Natural killer cell (primary cell): ENCODE results near the gene GSE1. TPM values are rescaled to one million over a fixed set of nuclear protein-coding genes. Genes with fewer than 3 reads are reported as not detected.

Source experiments
- ATAC-seq, 3 donors: fragments of 150-1000 bp in 2 of 3; fragments of 200-7000 bp in 1 of 3; cut with Tn5 transposase; 1 replicate in 1 of 3; 2 replicates in 2 of 3; pipeline ENCODE4 v1.10.0; 2021; ENCODE audit warnings: mild to moderate bottlenecking in 2 of 3, moderate library complexity in 2 of 3
- DNase-seq, 2 donors: peaks; one replicate each; pipeline versions ENCODE4 v3.0.0 to v3.0.0-alpha.2; 2013 to 2021; ENCODE audit warnings: mixed read lengths in 1 of 2
- H3K27ac ChIP-seq: one replicate; pipeline ENCODE4 v1.5.1; 2013; ENCODE audit warnings: mild to moderate bottlenecking, low read length
- H3K27me3 ChIP-seq: one replicate; pipeline ENCODE4 v1.6.1; 2013; ENCODE audit warnings: low read length; ENCODE audit not compliant: control insufficient read depth, insufficient read depth
- H3K36me3 ChIP-seq: one replicate; pipeline ENCODE4 v1.6.1; 2013; ENCODE audit warnings: low read length; ENCODE audit not compliant: control insufficient read depth, insufficient read depth
- H3K4me1 ChIP-seq: one replicate; pipeline ENCODE4 v1.6.1; 2013; ENCODE audit warnings: low read length; ENCODE audit not compliant: control insufficient read depth, insufficient read depth
- H3K4me3 ChIP-seq: one replicate; pipeline ENCODE4 v1.5.1; 2013; ENCODE audit warnings: low read length
- H3K9me3 ChIP-seq: one replicate; pipeline ENCODE4 v1.6.1; 2013; ENCODE audit warnings: low read length; ENCODE audit not compliant: control insufficient read depth, insufficient read depth
- H3K27ac Mint-ChIP-seq, 2 donors: one replicate each; pipeline ENCODE4 v1.8.0; 2022; ENCODE audit warnings: mild to moderate bottlenecking in 2 of 2, mixed read lengths in 2 of 2, moderate library complexity in 1 of 2
- H3K27me3 Mint-ChIP-seq, 2 donors: one replicate each; pipeline ENCODE4 v1.8.0; 2022; ENCODE audit warnings: low read depth in 2 of 2, mixed read lengths in 2 of 2
- H3K36me3 Mint-ChIP-seq: one replicate; pipeline ENCODE4 v1.8.0; 2022; ENCODE audit warnings: mixed read lengths
- H3K4me1 Mint-ChIP-seq, 2 donors: one replicate each; pipeline ENCODE4 v1.8.0; 2022; ENCODE audit warnings: mixed read lengths in 2 of 2
- H3K4me3 Mint-ChIP-seq: one replicate; pipeline ENCODE4 v1.8.0; 2022; ENCODE audit warnings: mild to moderate bottlenecking, moderate library complexity, mixed read lengths
- H3K9me3 Mint-ChIP-seq, 2 donors: one replicate each; pipeline ENCODE4 v1.8.0; 2022; ENCODE audit warnings: mixed read lengths in 2 of 2
- WGBS: methylation state at CpG from one replicate; pipeline ENCODE4 v1.1.7; 2013; ENCODE audit warnings: missing lambda C conversion rate; ENCODE audit not compliant: insufficient coverage; 5-methylcytosine and 5-hydroxymethylcytosine counted together
- intact Hi-C: fragments of 100-400 bp; cut with micrococcal nuclease; formaldehyde crosslinking; loops from one replicate; pipeline ENCODE4 v1.14.2; 2022
- total RNA-seq, 4 donors: library from RNA; stranded (reverse); fragments of 120-200 nt in 1 of 4; gene quantifications; one replicate each; pipeline versions ENCODE4 v1.2.3 to v1.2.4, GENCODE V29; 2013 to 2022
- TF ChIP-seq, protein P1 (sequence below): fragments of 200-600 bp; IDR thresholded peaks from one replicate; pipeline ENCODE4 v1.8.0; 2022; ENCODE audit warnings: antibody characterized with exemption

The GSE1 gene
- total RNA-seq, 3 donors from 2014 or later (not counting 1 experiment from before 2014, with no cell fraction given) = 232 to 277 (median 233) TPM

DNA sequence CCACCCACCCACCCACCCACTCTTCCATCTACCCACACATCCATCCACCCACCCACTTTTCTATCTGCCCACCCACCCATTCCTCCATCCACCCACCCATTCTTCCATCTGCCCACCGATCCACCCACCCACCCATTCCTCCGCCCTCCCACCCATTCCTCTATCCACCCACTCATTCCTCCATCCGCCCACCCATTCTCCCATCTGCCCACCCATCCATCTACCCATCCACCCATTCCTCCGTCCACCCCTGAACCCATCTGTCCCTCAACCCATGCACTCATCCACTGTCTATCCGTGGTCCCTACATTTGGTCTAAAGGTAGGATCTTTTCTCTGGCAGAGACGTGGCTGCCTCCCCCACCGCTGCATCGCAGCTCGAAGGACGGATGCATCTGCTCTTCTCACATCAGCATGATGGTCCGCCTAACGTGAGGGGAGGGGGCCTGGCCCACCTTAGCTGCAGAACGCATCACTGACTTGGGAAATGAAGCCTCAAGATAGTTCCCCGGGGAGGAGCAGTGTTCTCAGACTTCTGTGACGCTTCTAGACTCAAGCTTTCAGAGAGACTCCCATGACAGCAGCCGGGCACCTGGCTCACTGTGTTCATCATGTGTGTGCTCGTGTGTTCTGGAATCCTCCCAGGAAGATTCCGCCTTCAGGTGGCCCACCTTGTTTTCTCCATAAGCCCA is 17.2 kb upstream of the GSE1 start:
- Histone ChIP-seq H3K27me3 (no peaks in the 10 kb centered on the region), H3K4me1 (peaks cover 28% of the 10 kb centered on the region), H3K4me3 (no peak overlapping the region), H3K9me3 (no peaks in the 10 kb centered on the region), H3K36me3 (peaks cover 8% of the 10 kb centered on the region), H3K27ac (no peak overlapping the region)
- no peak overlapping the region for H3K4me3 Mint-ChIP-seq
- H3K27me3 Mint-ChIP-seq = no peaks in the 10 kb centered on the region
- 82% methylated on average over 18 of the region's 18 CpGs for WGBS
- H3K27ac Mint-ChIP-seq = peak overlapping the region; percentile 69 to 74
- H3K36me3 Mint-ChIP-seq = no peaks in the 10 kb centered on the region
- H3K9me3 Mint-ChIP-seq = no peaks in the 10 kb centered on the region
- no peak for ATAC-seq
- TF ChIP-seq, protein P1, sequence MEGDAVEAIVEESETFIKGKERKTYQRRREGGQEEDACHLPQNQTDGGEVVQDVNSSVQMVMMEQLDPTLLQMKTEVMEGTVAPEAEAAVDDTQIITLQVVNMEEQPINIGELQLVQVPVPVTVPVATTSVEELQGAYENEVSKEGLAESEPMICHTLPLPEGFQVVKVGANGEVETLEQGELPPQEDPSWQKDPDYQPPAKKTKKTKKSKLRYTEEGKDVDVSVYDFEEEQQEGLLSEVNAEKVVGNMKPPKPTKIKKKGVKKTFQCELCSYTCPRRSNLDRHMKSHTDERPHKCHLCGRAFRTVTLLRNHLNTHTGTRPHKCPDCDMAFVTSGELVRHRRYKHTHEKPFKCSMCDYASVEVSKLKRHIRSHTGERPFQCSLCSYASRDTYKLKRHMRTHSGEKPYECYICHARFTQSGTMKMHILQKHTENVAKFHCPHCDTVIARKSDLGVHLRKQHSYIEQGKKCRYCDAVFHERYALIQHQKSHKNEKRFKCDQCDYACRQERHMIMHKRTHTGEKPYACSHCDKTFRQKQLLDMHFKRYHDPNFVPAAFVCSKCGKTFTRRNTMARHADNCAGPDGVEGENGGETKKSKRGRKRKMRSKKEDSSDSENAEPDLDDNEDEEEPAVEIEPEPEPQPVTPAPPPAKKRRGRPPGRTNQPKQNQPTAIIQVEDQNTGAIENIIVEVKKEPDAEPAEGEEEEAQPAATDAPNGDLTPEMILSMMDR = no peak
- peaks cover 38 to 82% of the 10 kb centered on the region in 2 donors for H3K4me1 Mint-ChIP-seq
- no peak for DNase-seq
- intact Hi-C loops = loop anchor here (2.0 kb wide), 1 partner anchor 13 kb away; no protein-coding TSS in a partner anchor

DNA sequence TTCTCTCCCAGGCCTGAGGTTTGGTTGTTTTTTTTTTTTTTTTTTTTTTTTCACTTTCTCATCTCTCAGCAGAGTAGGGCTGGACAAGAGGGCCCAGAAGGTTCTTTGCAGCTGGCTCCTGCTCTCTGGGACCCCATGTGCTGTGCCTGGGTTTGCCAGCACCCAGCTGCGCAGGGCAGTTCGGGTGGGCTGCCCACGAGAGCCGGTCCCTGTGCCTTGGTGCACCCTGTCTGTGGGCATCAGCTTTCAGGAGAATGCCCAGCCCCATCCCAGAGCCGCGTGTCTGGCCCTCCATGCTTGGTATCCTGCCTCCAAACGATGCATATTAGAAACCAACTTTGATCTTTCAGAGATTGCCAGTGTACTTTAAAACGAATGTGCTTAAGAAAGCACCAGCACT is 15.0 kb upstream of the GSE1 start:
- no peaks in the 10 kb centered on the region for H3K9me3 Mint-ChIP-seq
- no peak overlapping the region for H3K4me3 ChIP-seq
- no peak overlapping the region for H3K4me3 Mint-ChIP-seq
- 93% methylated on average over 8 of the region's 8 CpGs for WGBS
- peaks cover 33 to 86% of the 10 kb centered on the region in 2 donors for H3K4me1 Mint-ChIP-seq
- intact Hi-C loops = no loop called here
- no peaks in the 10 kb centered on the region for H3K27me3 ChIP-seq
- TF ChIP-seq, protein P1 = no peak
- H3K36me3 Mint-ChIP-seq = no peaks in the 10 kb centered on the region
- DNase-seq = no peak
- ATAC-seq = no peak
- peaks cover 30% of the 10 kb centered on the region for H3K4me1 ChIP-seq
- no peaks in the 10 kb centered on the region for H3K27me3 Mint-ChIP-seq
- peaks cover 8% of the 10 kb centered on the region for H3K36me3 ChIP-seq
- H3K27ac ChIP-seq = no peak overlapping the region
- no peaks in the 10 kb centered on the region for H3K9me3 ChIP-seq
- peak overlapping the region; percentile 69 to 72 for H3K27ac Mint-ChIP-seq

DNA sequence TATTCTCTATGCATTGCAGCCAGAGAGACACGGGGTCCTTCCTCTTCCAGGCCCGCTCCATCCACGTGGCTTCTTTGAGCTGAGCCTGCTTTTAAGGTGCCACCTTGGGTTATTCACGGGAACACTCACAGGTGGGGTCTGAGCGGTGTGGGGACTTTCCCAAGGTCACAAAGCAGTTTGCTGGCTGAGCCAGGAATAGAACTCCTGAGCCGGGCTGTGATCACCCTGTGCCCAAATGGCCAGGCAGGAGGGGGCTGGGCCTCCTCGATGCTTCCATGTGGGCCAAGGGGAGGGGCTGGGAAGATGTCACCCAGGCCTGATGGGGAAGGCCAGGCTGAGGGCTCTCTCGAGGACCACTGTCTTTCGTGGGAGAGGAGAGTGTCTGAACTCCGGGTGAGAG is 13.0 kb upstream of the GSE1 start:
- Histone ChIP-seq H3K4me3 (no peak overlapping the region), H3K9me3 (no peaks in the 10 kb centered on the region), H3K36me3 (peaks cover 8% of the 10 kb centered on the region), H3K27me3 (no peaks in the 10 kb centered on the region), H3K4me1 (peaks cover 26% of the 10 kb centered on the region), H3K27ac (no peak overlapping the region)
- Mint-ChIP-seq H3K9me3 (no peaks in the 10 kb centered on the region), H3K4me1 (peaks cover 27 to 73% of the 10 kb centered on the region in 2 donors), H3K36me3 (no peaks in the 10 kb centered on the region), H3K4me3 (no peak overlapping the region), H3K27ac (peak overlapping the region; percentile 60 to 81), H3K27me3 (no peaks in the 10 kb centered on the region)
- 72% methylated on average over 10 of the region's 10 CpGs for WGBS
- ATAC-seq (peak in 1 of 3 donors; percentile 9), DNase-seq (no peak)
- intact Hi-C loops = no loop called here
- TF ChIP-seq, protein P1 = no peak
